Breast epithelium (tissue), 3 donors: ENCODE results near the gene CCDC157.

ENCODE experiments used
- POLR2AphosphoS5 ChIP-seq, 3 donors: sonication (generic); formaldehyde crosslinking; IDR thresholded peaks; one replicate each; pipeline ENCODE4 v1.6.1; 2017; ENCODE audit warnings: antibody characterized with exemption in 3 of 3
- TF ChIP-seq, protein P1 (sequence below), 3 donors: fragments of 450-650 bp; IDR thresholded peaks; one replicate each; pipeline ENCODE4 v1.5.1; 2016 to 2017; ENCODE audit warnings: antibody characterized with exemption in 3 of 3, mild to moderate bottlenecking in 3 of 3, moderate library complexity in 3 of 3

DNA sequence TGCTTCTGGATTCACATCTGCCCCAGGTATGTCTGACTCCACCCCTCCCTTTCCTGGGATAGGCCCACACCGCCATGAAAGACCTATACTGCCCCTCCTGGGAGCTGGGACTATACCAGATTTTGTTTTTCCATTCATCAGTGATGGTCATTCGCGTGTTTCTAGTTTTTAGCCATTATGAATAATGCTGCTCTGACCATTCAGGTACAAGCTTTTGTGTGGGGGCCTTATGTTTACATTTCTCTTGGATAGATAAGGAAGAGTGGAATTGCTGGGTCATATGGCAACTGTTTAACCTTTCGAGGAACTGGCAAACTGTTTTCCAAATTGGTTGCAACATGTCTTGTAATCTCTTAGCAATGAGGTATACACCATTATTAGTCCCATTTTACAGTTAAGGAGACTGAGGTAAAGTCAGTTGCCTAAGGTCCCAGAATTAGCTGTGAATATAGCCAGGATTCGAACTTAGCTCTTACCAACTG, 28.9 kb upstream of the CCDC157 start:
- TF ChIP-seq, protein P1, sequence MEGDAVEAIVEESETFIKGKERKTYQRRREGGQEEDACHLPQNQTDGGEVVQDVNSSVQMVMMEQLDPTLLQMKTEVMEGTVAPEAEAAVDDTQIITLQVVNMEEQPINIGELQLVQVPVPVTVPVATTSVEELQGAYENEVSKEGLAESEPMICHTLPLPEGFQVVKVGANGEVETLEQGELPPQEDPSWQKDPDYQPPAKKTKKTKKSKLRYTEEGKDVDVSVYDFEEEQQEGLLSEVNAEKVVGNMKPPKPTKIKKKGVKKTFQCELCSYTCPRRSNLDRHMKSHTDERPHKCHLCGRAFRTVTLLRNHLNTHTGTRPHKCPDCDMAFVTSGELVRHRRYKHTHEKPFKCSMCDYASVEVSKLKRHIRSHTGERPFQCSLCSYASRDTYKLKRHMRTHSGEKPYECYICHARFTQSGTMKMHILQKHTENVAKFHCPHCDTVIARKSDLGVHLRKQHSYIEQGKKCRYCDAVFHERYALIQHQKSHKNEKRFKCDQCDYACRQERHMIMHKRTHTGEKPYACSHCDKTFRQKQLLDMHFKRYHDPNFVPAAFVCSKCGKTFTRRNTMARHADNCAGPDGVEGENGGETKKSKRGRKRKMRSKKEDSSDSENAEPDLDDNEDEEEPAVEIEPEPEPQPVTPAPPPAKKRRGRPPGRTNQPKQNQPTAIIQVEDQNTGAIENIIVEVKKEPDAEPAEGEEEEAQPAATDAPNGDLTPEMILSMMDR (IDR thresholded peaks at IDR 0.05) = no peak
- no peak for TF ChIP-seq POLR2AphosphoS5 (IDR thresholded peaks at IDR 0.05)
